ENCODE data around the gene ASCC2.
"Not testable (repeated sequence)": the region's sequence is repeated elsewhere in the genome, so short reads cannot be mapped to it uniquely, and the experiment has no call there.

ASCC2 gene

DNA sequence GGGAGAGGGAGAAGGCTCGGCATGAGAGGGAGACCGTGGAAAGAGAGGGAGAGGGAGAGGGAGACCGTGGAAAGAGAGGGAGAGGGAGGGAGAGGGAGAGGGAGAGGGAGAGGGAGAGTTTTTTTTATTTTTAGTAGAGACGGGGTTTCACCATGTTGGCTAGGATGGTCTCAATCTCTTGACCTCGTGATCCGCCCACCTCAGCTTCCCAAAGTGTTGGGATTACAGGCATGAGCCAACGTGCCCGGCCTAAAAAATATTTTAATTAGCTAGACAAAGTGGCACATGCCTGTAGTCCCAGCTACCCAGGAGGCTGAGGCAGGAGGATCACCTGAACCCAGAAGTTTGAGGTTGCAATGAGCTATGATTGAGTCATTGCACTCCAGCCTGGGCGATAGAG lies 21.0 kb upstream of the ASCC2 start:
- in situ Hi-C loops (cut with MboI; ENCODE audit: low sequenced_read_pairs), result not testable (repeated sequence)

- in situ Hi-C loops (cut with MboI; ENCODE audit: low sequenced_read_pairs), result no loop called here
These were observed 18.4 kb upstream of the ASCC2 start for GRCh38 chr22:29856496-29856895.

GRCh38 chr22:29855611-29856181 lies 17.6 kb upstream of the ASCC2 start:
- in situ Hi-C loops (cut with MboI; ENCODE audit: low sequenced_read_pairs), result no loop called here

DNA sequence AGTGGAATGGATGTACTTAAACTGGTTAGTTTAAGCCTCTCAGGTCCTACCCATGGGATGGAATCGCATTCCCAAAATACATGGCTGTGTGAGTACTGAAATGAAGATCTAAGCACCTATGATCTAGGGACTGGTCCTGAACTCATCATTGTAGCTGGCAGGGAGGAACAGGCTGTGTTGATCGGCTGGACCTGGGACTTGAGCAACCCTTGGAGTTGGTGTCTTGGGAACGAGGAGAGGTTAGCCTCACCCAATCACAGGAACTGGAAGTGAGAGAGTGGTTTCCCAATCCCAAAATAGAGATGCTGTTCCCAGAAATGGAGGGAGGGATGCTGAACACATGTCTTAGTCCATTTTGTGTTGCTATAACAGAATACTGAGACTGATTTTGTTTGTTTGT lies 16.4 kb upstream of the ASCC2 start:
- in situ Hi-C loops (cut with MboI; ENCODE audit: low sequenced_read_pairs), result no loop called here

- in situ Hi-C loops (cut with MboI; ENCODE audit: low sequenced_read_pairs), result no loop called here
These were observed 10.0 kb upstream of the ASCC2 start for GRCh38 chr22:29848111-29848510.

GRCh38 chr22:29846290-29846689 lies 8.2 kb upstream of the ASCC2 start:
- in situ Hi-C loops (cut with MboI; ENCODE audit: low sequenced_read_pairs), result no loop called here

DNA sequence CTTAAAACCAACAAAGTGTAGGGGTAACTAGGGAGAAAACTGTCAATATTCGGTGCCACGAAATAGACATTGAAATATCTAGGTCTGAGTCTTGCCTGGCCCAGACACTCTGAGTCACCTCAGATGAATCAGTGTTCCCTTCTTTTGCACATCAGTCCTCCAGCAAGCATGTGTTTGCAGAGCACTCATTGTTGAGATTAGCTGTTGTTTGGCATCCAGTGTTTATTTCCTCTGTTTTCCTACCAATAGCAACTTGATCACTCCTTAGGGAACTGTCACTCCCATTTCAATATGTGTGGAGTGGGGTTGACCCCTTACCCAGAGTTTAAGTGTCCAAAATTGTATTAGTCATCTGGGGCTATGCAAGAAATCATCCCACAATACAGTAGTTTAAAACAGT lies 4.7 kb upstream of the ASCC2 start:
- in situ Hi-C loops (cut with MboI; ENCODE audit: low sequenced_read_pairs), result no loop called here

GRCh38 chr22:29842172-29842571 lies 4.1 kb upstream of the ASCC2 start:
- in situ Hi-C loops (cut with MboI; ENCODE audit: low sequenced_read_pairs), result no loop called here

DNA sequence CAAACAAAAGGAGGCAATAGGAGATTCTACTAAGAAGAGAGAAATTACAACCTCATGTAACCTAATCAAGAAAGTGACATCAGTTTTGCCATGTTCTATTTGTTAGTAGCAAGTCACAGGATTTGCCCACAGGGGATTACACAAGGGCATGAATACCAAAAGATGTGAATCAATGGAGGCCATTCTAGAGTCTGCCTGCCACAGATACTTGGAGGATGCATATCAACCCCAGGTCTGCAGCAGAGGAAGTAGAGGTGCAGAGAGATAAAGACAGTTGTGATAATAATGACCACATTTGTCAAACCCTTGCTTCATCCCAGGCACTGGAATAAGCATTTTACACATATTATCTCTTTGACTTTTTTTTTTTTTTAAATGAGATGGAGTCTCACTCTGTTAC lies 2.4 kb upstream of the ASCC2 start:
- in situ Hi-C loops (cut with MboI; ENCODE audit: low sequenced_read_pairs), result no loop called here

DNA sequence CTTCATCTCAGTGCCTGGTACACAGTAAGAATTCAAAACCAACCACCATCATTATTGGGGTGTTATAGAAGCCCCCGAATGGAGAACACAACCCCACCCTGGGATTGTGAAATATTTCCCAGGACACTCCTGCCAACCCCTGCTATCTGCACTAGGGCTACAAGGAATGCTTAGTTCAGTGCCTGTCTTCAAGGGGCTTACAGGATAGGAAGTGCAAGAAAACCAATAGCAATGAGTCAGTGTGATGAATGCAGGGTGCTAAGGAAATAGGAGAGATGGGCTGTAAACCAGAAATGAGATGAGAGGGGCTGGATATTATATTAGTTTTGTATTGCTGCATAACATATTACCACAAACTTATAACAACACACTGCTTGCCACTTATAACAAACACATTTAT lies 965 bp upstream of the ASCC2 start:
- in situ Hi-C loops (cut with MboI; ENCODE audit: low sequenced_read_pairs), result no loop called here

- in situ Hi-C loops (cut with MboI; ENCODE audit: low sequenced_read_pairs), result no loop called here
These were observed 504 bp upstream of the ASCC2 start for GRCh38 chr22:29838599-29838956.

DNA sequence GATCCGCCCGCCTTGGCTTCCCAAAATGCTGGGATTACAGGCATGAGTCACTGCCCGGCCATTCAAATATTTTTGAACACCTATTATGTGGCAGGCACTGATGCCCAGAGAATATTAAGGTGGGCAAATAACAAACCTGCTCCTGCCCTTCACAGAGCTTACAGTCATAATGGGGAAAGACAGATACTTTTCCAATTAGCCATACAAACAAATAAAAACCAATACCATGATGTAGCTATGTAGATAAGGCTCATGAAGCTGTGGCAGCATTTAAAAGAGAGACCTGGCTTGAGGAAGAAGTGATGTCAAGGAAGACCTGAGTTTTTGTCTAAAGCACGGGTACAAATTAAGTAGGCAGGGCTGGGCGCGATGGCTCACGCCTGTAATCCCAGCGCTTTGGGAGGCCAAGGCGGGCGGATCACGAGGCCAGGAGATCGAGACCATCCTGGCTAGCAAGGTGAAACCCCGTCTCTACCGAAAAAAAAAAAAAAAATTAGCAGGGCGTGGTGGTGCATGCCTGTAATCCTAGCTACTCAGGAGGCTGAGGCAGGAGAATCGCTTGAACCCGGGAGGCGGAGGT lies 1.2 kb downstream of the ASCC2 start:
- in situ Hi-C loops (cut with MboI; ENCODE audit: low sequenced_read_pairs), result not testable (repeated sequence)

DNA sequence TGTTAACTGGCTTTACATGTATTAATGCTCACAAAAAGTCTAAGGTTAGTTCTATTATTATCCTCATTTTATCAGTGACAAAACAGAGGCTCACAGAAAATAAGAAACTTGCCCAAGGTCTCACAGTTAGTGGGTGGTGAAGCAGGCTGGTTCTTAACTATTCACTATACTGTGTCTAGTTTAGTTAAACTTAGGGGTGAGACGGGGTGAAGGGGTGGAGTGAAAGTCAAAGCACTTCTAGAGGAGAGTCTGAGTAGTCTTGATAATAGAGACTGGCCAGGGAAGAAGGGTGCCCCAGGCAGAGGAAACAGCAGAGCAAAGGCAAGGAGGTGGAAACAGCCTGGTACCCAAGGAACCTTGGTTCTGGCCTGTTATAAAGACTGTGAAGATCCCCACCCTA lies 4.0 kb downstream of the ASCC2 start:
- in situ Hi-C loops (cut with MboI; ENCODE audit: low sequenced_read_pairs), result no loop called here

DNA sequence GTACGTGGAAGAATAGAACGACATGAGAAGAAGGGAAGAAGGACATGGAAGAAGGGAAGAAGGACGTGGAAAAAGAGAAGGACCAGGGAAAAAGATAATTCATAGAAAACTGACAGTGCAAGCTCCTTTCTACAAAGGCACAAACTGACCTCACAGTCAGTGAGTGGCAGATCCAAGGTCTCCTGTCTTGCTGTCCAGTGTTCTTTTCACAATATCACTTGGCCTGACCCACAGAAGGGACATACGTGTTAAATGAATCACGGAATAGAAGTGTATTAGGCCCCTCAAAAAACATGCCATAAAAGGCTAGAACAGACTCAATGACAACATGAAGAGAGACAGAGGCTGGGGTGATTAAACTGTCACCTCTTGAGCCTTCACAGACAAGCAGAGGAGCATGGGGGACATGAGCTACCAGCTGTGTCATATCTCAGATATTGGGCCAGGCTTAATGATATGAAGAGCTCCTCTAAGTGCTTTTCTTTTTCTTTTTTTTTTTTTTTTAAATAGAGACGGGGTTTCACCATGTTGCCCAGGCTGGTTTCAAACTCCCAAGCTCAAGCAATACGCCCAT lies 4.6 kb downstream of the ASCC2 start:
- in situ Hi-C loops (cut with MboI; ENCODE audit: low sequenced_read_pairs), result no loop called here

- in situ Hi-C loops (cut with MboI; ENCODE audit: low sequenced_read_pairs), result no loop called here
These were observed 6.1 kb downstream of the ASCC2 start for GRCh38 chr22:29831958-29832357.

- in situ Hi-C loops (cut with MboI; ENCODE audit: low sequenced_read_pairs), result no loop called here
These were observed 6.7 kb downstream of the ASCC2 start for GRCh38 chr22:29831186-29831921.

GRCh38 chr22:29830585-29830984 lies 7.5 kb downstream of the ASCC2 start:
- in situ Hi-C loops (cut with MboI; ENCODE audit: low sequenced_read_pairs), result no loop called here

- in situ Hi-C loops (cut with MboI; ENCODE audit: low sequenced_read_pairs), result not testable (repeated sequence)
These were observed 10.3 kb downstream of the ASCC2 start for GRCh38 chr22:29827726-29828125.

DNA sequence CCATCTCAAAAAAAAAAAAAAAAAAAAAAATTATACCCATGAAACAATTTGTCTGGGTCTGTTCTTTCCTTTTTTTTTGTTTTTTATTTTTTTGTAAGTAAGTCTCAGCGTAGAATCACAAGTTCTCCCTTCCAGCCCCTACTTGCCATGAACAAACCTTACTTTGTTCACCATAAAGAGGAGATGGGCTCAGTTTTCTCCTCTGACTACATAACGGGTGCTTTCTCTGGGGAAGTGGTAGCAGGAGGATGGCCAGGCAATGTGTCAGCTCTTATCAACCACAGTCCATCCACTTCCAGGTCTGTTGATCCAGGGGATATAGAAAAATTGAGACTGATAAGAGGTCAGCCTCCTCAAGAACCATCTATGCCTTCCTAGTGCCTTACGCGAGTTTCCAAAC lies 11.0 kb downstream of the ASCC2 start:
- in situ Hi-C loops (cut with MboI; ENCODE audit: low sequenced_read_pairs), result no loop called here

DNA sequence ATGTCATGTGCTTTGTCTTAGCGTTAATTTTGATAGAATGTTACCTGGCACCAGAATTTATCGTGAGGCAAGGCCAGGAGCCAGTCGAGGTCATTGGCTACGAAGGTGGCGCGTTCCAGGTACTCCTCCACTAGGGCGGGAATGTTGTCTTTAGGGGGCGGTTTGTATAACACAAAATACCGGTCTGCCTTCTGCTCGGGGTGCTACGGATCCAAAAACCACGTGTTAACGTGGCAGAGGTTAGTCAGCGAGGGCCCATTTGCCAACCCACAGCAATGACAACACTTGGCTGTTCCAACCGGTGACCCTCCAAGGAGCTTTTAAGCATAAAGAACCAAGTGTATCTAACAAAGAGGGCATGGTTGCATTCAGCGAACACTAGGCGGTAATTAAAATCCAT lies 12.5 kb downstream of the ASCC2 start:
- in situ Hi-C loops (cut with MboI; ENCODE audit: low sequenced_read_pairs), result no loop called here

- in situ Hi-C loops (cut with MboI; ENCODE audit: low sequenced_read_pairs), result no loop called here
These were observed 13.4 kb downstream of the ASCC2 start for GRCh38 chr22:29824677-29825076.

DNA sequence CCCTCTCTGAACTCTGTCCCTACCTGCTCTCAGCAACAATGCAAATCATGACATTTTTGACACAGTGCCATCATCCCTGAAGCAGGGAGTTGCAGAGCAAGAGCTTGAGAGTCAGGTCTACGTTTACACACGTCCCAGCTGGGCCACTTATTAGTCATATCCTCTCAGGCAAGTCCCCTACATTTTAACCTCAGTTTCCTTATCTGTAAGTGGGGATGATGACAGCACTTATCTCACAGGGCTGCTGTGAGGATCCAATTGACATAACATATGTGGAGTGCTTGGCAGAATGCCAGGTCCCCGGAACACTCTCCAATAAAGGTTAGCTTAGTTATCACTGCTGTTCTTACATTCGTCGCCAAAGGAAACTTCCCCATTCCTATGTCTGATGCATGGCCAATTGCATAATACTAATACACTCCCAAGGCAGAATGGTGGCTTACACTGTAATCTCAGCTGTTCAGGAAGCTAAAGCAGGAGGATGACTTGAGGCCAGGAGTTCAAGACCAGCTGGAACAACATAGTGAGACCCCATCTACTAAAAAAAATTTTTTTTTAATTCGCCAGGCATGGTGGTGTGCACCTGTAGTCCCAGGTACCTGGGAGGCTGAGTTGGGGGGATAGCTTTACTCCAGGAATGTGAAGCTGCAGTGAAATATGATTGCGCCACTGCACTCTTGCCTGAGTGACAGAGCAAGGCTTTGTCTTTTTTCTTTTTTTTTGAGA lies 16.6 kb downstream of the ASCC2 start:
- in situ Hi-C loops (cut with MboI; ENCODE audit: low sequenced_read_pairs), result no loop called here

All from HL-60/S4 treated with phorbol 12-myristate 13-acetate at 8.2 ng/mL for 4 days and 3 days (cell line).